MM.1S (cell line): Measurements from ENCODE around the gene KAZALD1.

ENCODE experiments used
- DNase-seq: peaks from one replicate; pipeline ENCODE4 v3.0.0-alpha.2; 2015
- H2AFZ ChIP-seq: fragments of 300-600 bp; sonication (generic); 2 replicates; pipeline ENCODE4 v1.6.0; 2016; ENCODE audit warnings: antibody characterized with exemption, low read length
- H3F3A ChIP-seq: fragments of 300-600 bp; sonication (generic); 2 replicates; pipeline ENCODE4 v1.6.1; 2016; ENCODE audit warnings: mild to moderate bottlenecking, antibody characterized with exemption, low read length, moderate library complexity, mixed read lengths; ENCODE audit not compliant: insufficient read depth
- H3K27ac ChIP-seq: fragments of 300-600 bp; sonication (generic); 2 replicates; pipeline ENCODE4 v1.5.1; 2016; ENCODE audit warnings: mild to moderate bottlenecking, low read length
- H3K27me3 ChIP-seq: fragments of 300-600 bp; sonication (generic); replicated peaks from 2 replicates; pipeline ENCODE4 v1.6.0; 2016; ENCODE audit warnings: low read length; ENCODE audit not compliant: insufficient read depth
- H3K36me3 ChIP-seq: fragments of 300-600 bp; sonication (generic); replicated peaks from 2 replicates; pipeline ENCODE4 v1.6.1; 2016; ENCODE audit warnings: mild to moderate bottlenecking, low read length, mixed read lengths; ENCODE audit not compliant: insufficient read depth
- H3K4me1 ChIP-seq: fragments of 300-600 bp; sonication (generic); 2 replicates; pipeline ENCODE4 v1.6.1; 2016; ENCODE audit warnings: low read length, mixed read lengths
- H3K4me2 ChIP-seq: fragments of 300-600 bp; sonication (generic); 2 replicates; pipeline ENCODE4 v1.6.0; 2016; ENCODE audit warnings: low read depth, low read length
- H3K4me3 ChIP-seq: fragments of 300-600 bp; sonication (generic); 2 replicates; pipeline ENCODE4 v1.5.1; 2016; ENCODE audit warnings: low read length, mixed read lengths
- H3K79me2 ChIP-seq: fragments of 300-600 bp; sonication (generic); 2 replicates; pipeline ENCODE4 v1.6.1; 2016; ENCODE audit warnings: mixed run types, low read length, mixed read lengths
- H3K9ac ChIP-seq: fragments of 300-600 bp; sonication (generic); 2 replicates; pipeline ENCODE4 v1.6.1; 2016; ENCODE audit warnings: low read length, mixed read lengths
- H3K9me2 ChIP-seq: fragments of 300-600 bp; sonication (generic); replicated peaks from 2 replicates; pipeline ENCODE4 v1.6.1; 2016; ENCODE audit warnings: mild to moderate bottlenecking, low read length, mixed read lengths; ENCODE audit not compliant: insufficient read depth
- H3K9me3 ChIP-seq: fragments of 300-600 bp; sonication (generic); replicated peaks from 2 replicates; pipeline ENCODE4 v1.6.1; 2016; ENCODE audit warnings: mild to moderate bottlenecking, low read length, mixed read lengths; ENCODE audit not compliant: insufficient read depth
- H4K20me1 ChIP-seq: fragments of 300-600 bp; sonication (generic); 2 replicates; pipeline ENCODE4 v1.6.1; 2016; ENCODE audit warnings: mild to moderate bottlenecking, low read length, moderate library complexity, mixed read lengths; ENCODE audit not compliant: insufficient read depth
- CTCF ChIP-seq: fragments of 300-600 bp; sonication (generic); IDR thresholded peaks from 2 replicates; pipeline ENCODE4 v1.5.1; 2016; ENCODE audit warnings: antibody characterized with exemption, low read length, mixed read lengths
- EZH2 ChIP-seq: fragments of 300-600 bp; sonication (generic); optimal IDR thresholded peaks from 2 replicates; pipeline ENCODE3; 2017; ENCODE audit warnings: low read depth, mild to moderate bottlenecking, antibody characterized with exemption, low read length, mixed read lengths
- EZH2phosphoT487 ChIP-seq: fragments of 300-600 bp; sonication (generic); IDR thresholded peaks from 2 replicates; pipeline ENCODE4 v1.6.1; 2018; ENCODE audit warnings: antibody characterized with exemption, low read length

Gene KAZALD1

GRCh38 chr10:101019440-101019703, 42.4 kb upstream of the KAZALD1 start:
- H3K79me2 ChIP-seq: no peaks in the 10 kb centered on the region
- H2AFZ ChIP-seq: no peak overlapping the region
- H3K27me3 ChIP-seq: peaks cover 42% of the 10 kb centered on the region
- TF ChIP-seq EZH2 (no peak), EZH2phosphoT487 (no peak), CTCF (no peak)
- no peaks in the 10 kb centered on the region for H4K20me1 ChIP-seq
- no peak overlapping the region for H3K4me3 ChIP-seq
- H3K4me1 ChIP-seq: no peaks in the 10 kb centered on the region
- no peak for DNase-seq
- no peaks in the 10 kb centered on the region for H3K36me3 ChIP-seq
- H3K9me2 ChIP-seq: no peaks in the 10 kb centered on the region
- H3K9me3 ChIP-seq: no peaks in the 10 kb centered on the region
- no peak overlapping the region for H3K4me2 ChIP-seq
- no peak overlapping the region for H3K9ac ChIP-seq
- H3K27ac ChIP-seq: no peak overlapping the region
- no peaks in the 10 kb centered on the region for H3F3A ChIP-seq

- Histone ChIP-seq H3K4me1 (no peaks in the 10 kb centered on the region), H3K27ac (no peak overlapping the region), H4K20me1 (no peaks in the 10 kb centered on the region), H3K79me2 (no peaks in the 10 kb centered on the region), H3K27me3 (peaks cover 39% of the 10 kb centered on the region), H3F3A (no peaks in the 10 kb centered on the region), H3K9me3 (no peaks in the 10 kb centered on the region), H3K36me3 (no peaks in the 10 kb centered on the region), H3K9me2 (no peaks in the 10 kb centered on the region), H3K4me2 (no peak overlapping the region), H2AFZ (no peak overlapping the region), H3K9ac (no peak overlapping the region), H3K4me3 (no peak overlapping the region)
- no peak for DNase-seq
- TF ChIP-seq CTCF: no peak
Observed at GRCh38 chr10:101020427-101021075, 41.2 kb upstream of the KAZALD1 start.

- Histone ChIP-seq H3K79me2 (no peaks in the 10 kb centered on the region), H3K4me1 (no peaks in the 10 kb centered on the region), H3K27ac (no peak overlapping the region), H4K20me1 (no peaks in the 10 kb centered on the region), H3K27me3 (peaks cover 33% of the 10 kb centered on the region), H3F3A (no peaks in the 10 kb centered on the region), H3K9me3 (no peaks in the 10 kb centered on the region), H3K4me3 (no peak overlapping the region), H3K9ac (no peak overlapping the region), H2AFZ (no peak overlapping the region), H3K4me2 (no peak overlapping the region), H3K36me3 (no peaks in the 10 kb centered on the region), H3K9me2 (no peaks in the 10 kb centered on the region)
- TF ChIP-seq EZH2phosphoT487 (no peak), CTCF (no peak), EZH2 (no peak)
- no peak for DNase-seq
Observed at GRCh38 chr10:101021239-101021638, 40.5 kb upstream of the KAZALD1 start.
